AG04450 (cell line): ENCODE results near the gene TAF10. TPM values are rescaled to one million over a fixed set of nuclear protein-coding genes. Genes with fewer than 3 reads are reported as not detected.

Source experiments
- CTCF ChIA-PET: fragments of 300-600, 350-600 bp; formaldehyde crosslinking; extraction: SDS; loops from one replicate; lab custom pipeline; 2022; ENCODE audit warnings: antibody characterized with exemption, inconsistent platforms; lab: Charles Lee
- POLR2A ChIA-PET: fragments of 350-600 bp; formaldehyde crosslinking; extraction: SDS; loops from one replicate; lab custom pipeline; 2021; ENCODE audit warnings: antibody characterized with exemption, inconsistent platforms; lab: Yijun Ruan, JAX
- DNase-seq: peaks from one replicate; pipeline ENCODE4 v3.0.0-alpha.2; 2011; ENCODE audit warnings: low read depth, low spot score
- H3K27ac ChIP-seq: one replicate; pipeline ENCODE4 v1.5.1; 2012; ENCODE audit warnings: low read depth, low read length, control low read depth
- H3K27me3 ChIP-seq: one replicate; pipeline ENCODE4 v1.6.0; 2012; ENCODE audit warnings: low read length; ENCODE audit not compliant: control insufficient read depth, insufficient read depth
- H3K4me3 ChIP-seq: 2 replicates; pipeline ENCODE4 v1.5.1; 2011; ENCODE audit warnings: mild to moderate bottlenecking, low read depth, low read length, control low read depth
- H3K9me3 ChIP-seq: 2 replicates; pipeline ENCODE4 v1.5.1; 2012; ENCODE audit warnings: low read length; ENCODE audit not compliant: control insufficient read depth, insufficient read depth
- CTCF ChIP-seq: IDR thresholded peaks from 2 replicates; pipeline ENCODE4 v1.5.1; 2011; ENCODE audit warnings: low read depth, low read length, control low read depth, inconsistent platforms
- polyA plus RNA-seq: library from polyadenylated mRNA; depleted of rRNA; stranded (reverse); fragments of >200 nt; gene quantifications from 2 replicates; pipeline ENCODE4 v1.2.3, GENCODE V29; 2011

TAF10 gene
- polyA plus RNA-seq, 1 experiment = 170 TPM

GRCh38 chr11:6569706-6570105 is 42.3 kb downstream of the TAF10 start:
- Histone ChIP-seq H3K4me3 (no peak overlapping the region), H3K9me3 (peaks cover 8% of the 10 kb centered on the region; the same call in 1 of the 2 replicates), H3K27me3 (no peaks in the 10 kb centered on the region), H3K27ac (no peak overlapping the region)
- CTCF ChIA-PET = interaction anchor here (0.6 to 1.2 kb wide), 2 partner anchors 38 to 139 kb away, joined by 4 to 8 read pairs; no protein-coding TSS in a partner anchor
- POLR2A ChIA-PET = no interaction called here
- no peak for TF ChIP-seq CTCF
- DNase-seq = no peak

GRCh38 chr11:6568191-6568918 is 43.7 kb downstream of the TAF10 start:
- peak; percentile 38 for DNase-seq
- ChIA-PET CTCF (interaction anchor here (0.9 to 1.4 kb wide), 2 partner anchors 37 to 115 kb away, joined by 3 to 6 read pairs; partner anchors contain the start of gene MRPL17), POLR2A (no interaction called here)
- Histone ChIP-seq H3K27me3 (no peaks in the 10 kb centered on the region), H3K4me3 (no peak overlapping the region), H3K9me3 (peaks cover 8% of the 10 kb centered on the region; the same call in 1 of the 2 replicates), H3K27ac (no peak overlapping the region)
- TF ChIP-seq CTCF = 0 out of 2 replicates have a peak, but pooled peaks have one; percentile 13

- H3K27ac ChIP-seq = no peak overlapping the region
- no peak for TF ChIP-seq CTCF
- CTCF ChIA-PET = interaction anchor here (1.4 kb wide), 1 partner anchor 36 kb away, joined by 6 read pairs; no protein-coding TSS in a partner anchor
Observed at GRCh38 chr11:6567371-6567745, 44.7 kb downstream of the TAF10 start.

GRCh38 chr11:6566704-6567370 is 45.2 kb downstream of the TAF10 start:
- POLR2A ChIA-PET = no interaction called here
- Histone ChIP-seq H3K27ac (no peak overlapping the region), H3K27me3 (no peaks in the 10 kb centered on the region), H3K4me3 (no peak overlapping the region), H3K9me3 (peaks cover 8% of the 10 kb centered on the region; the same call in 1 of the 2 replicates)
- CTCF ChIA-PET = no interaction called here
- DNase-seq = no peak
- no peak for TF ChIP-seq CTCF

More at GRCh38 chr11:6567371-6567745, 44.7 kb downstream of the TAF10 start:
- Histone ChIP-seq H3K27me3 (no peaks in the 10 kb centered on the region), H3K9me3 (peaks cover 8% of the 10 kb centered on the region; the same call in 1 of the 2 replicates), H3K4me3 (no peak overlapping the region)
- POLR2A ChIA-PET = no interaction called here
- no peak for DNase-seq
